ENCODE measurements around the gene CAMSAP1. TPM values are rescaled to one million over a fixed set of nuclear protein-coding genes. Genes with fewer than 3 reads are reported as not detected.
A peak's percentile ranks its signal among the peaks of the same experiment; 100 is the strongest.

CAMSAP1 gene
- polyA plus RNA-seq, 1 donor from 2014 or later = 2.7 TPM

DNA sequence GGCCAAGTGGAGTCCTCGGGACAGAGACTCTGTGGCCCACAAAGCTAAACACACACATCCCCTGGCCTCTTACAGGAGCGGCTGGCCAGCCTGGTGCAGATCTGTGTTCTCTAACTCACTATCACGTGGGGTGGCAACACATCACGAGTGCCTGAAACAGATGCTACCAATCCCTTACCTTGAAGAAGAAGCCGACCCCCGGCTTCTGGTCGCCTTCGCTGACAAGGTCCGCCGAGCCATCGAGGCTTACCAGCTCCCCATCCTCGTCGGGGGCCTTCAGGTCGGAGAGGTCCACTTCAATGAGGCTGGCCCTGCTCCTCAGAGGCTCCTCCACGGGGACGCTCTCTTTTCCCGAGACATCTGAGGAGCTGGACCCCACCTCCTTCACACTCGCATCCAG is 86.7 kb downstream of the CAMSAP1 start:
- H3K27ac Mint-ChIP-seq = no peak overlapping the region
- no peaks in the 10 kb centered on the region for H3K4me1 Mint-ChIP-seq
- no peak overlapping the region for H3K4me3 Mint-ChIP-seq

DNA sequence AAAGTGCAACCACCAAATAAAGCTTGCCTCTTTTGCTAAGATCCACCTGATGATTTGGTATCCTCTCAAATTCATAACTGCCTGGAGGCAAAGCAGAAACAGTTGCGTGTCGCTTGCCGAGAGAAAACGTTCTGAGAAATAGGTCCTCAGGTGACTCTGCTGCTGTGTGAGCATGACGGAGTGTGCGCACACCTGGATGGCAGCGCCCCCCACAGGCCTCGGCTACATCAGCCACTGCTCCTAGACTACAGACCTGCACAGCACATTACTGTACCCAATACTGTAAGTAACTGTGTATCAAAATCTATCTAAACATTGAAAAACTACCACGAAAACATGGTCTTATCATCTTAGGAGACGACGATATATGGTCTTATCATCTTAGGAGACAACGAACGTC is 87.4 kb downstream of the CAMSAP1 start:
- no peak overlapping the region for H3K4me3 Mint-ChIP-seq
- peaks cover 5% of the 10 kb centered on the region for H3K36me3 Mint-ChIP-seq
- no peaks in the 10 kb centered on the region for H3K4me1 Mint-ChIP-seq
- H3K9me3 Mint-ChIP-seq = no peaks in the 10 kb centered on the region
- no peaks in the 10 kb centered on the region for H3K27me3 Mint-ChIP-seq
- H3K27ac Mint-ChIP-seq = no peak overlapping the region

More for the DNA sequence above, 86.7 kb downstream of the CAMSAP1 start:
- no peaks in the 10 kb centered on the region for H3K9me3 Mint-ChIP-seq
- H3K27me3 Mint-ChIP-seq = no peaks in the 10 kb centered on the region
- peaks cover 4% of the 10 kb centered on the region for H3K36me3 Mint-ChIP-seq

DNA sequence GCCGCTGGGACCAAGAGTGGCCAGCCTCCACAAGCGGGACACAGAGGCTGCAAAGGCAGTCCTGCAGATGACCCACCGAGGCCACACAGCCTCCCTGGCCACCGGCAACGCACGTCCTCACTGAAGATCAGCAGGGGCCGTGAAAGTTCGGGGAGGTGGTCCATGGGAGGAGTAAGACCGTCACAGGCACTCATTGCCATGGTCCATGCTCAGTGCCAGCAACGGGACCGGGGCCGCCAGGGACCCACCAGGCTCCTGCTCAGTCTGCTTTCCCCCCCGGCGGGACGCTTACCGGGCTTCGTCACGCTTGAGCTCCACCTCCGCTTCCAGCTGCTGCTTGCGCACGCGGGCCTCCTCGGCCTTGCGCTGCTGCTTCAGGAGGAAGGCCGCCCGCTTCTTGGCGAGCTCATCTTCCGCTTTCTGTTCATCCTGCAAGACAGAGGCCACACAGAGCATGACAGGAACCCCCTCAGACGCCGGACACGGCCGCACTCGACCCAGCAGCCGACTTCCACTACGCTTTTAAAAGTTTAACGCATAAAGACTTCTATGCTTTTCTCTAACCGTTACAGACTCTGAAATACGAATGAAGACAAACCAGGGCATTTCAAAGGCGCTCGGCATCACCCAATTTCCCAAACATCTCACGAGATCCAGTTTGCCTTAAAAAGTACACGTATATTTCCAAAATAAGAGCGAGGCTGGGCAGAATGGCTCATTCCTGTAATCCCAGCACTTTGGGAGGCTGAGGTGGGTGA is 88.4 kb downstream of the CAMSAP1 start:
- peak overlapping the region in 1 of 4 donors; percentile 43 for H3K4me3 Mint-ChIP-seq

DNA sequence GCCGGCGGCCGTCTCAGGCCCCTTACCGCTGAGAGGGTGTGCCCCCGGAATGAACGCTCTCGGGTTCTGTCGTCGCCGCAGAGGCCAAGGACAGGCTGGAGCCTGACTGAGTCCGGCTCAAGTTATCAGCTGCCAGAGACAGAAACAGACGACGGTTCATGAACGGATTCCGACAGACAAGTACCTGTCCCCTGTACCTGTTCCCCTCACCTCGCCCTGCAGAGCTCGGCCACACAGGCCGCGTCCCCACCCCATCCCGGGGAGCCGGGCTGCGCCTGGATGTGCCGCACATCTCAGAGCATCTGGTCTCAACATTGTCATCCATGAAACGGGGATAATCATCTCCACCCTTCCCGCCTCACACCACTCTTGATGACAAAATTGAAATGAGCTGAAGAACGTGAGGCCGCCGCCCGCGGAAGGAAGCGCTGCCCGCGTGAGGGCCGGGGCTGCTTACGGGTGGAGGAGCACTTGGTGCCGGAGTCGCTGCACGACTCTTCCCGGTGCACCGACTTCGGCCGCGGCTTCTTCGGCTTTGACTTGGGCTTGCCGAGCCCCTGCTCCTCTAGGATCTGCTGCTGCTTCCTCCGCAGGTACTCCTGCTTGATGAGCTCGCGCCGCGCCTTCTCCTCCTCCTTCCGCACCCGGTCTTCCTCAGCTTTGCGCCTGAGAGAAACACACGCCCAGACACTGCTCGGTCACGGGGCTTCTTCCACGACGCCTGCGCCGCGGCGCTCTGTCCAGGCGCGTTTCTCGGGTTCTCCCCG is 89.2 kb downstream of the CAMSAP1 start:
- no peak overlapping the region for H3K27ac Mint-ChIP-seq
- H3K4me1 Mint-ChIP-seq = no peaks in the 10 kb centered on the region
- peaks cover 9% of the 10 kb centered on the region for H3K36me3 Mint-ChIP-seq
- no peak overlapping the region for H3K4me3 Mint-ChIP-seq
- no peaks in the 10 kb centered on the region for H3K27me3 Mint-ChIP-seq
- H3K9me3 Mint-ChIP-seq = no peaks in the 10 kb centered on the region

More for the DNA sequence above, 88.4 kb downstream of the CAMSAP1 start:
- H3K4me1 Mint-ChIP-seq = no peaks in the 10 kb centered on the region
- no peak overlapping the region for H3K27ac Mint-ChIP-seq
- H3K9me3 Mint-ChIP-seq = no peaks in the 10 kb centered on the region
- H3K36me3 Mint-ChIP-seq = peaks cover 9% of the 10 kb centered on the region
- no peaks in the 10 kb centered on the region for H3K27me3 Mint-ChIP-seq

DNA sequence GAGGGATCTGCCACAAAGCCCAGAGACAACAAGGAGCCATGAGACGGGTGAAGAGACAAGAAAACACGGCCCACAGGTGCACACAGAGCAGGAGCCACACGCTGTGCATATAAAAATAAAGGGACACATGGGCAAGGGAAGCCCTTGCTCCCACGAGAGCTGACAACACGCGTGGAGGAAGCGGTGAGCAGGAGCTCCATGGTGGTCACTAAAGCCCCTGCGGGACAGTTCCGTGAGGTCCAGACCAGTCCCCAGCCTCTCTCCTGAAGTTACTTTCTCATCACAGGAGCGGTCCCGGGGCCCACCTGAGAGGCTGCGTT is 90.7 kb downstream of the CAMSAP1 start:
- no peak overlapping the region for H3K27ac Mint-ChIP-seq
- H3K36me3 Mint-ChIP-seq = peaks cover 14% of the 10 kb centered on the region

DNA sequence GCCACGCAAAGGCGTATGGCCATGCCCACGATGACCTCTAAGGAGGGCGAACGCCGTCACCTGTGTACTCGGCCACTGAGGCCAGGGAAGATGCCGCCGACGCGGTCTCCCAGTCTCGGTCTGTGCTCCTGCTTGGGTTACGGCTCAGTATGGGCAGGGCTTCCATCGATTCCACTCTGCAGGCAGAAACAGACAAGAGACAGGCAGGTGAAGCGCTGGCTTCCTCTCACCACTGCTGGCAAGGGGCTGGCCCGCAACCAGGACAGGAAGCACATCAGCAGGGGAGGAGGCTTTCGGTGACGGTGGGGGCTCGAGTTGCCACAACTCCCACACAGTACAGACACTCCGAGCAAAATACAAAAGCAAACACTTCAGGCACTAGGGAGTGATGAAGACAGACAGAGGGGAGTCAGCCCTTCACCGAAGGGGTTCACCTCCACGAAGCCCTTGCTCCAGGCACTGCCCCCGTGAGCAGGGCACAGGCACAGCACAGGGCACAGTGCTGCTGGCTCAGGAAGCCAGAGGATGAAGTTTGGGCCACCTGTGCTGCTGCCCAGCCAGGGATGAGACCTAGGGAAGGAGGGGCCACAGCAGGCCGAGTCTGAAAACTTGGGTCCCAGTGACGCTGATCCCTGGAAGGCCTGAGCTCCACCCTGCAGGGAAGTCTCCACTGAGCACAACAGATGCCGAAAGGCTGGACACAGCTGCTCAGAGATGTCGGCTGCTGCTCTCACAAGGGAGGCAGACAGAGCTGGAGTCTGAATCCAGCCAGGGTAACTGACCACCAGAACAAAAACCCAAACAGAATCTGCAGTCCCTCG is 91.3 kb downstream of the CAMSAP1 start:
- Mint-ChIP-seq H3K27me3 (no peaks in the 10 kb centered on the region), H3K4me1 (no peaks in the 10 kb centered on the region), H3K27ac (no peak overlapping the region), H3K36me3 (peaks cover 14% of the 10 kb centered on the region), H3K9me3 (no peaks in the 10 kb centered on the region), H3K4me3 (no peak overlapping the region)

More for the DNA sequence above, 90.7 kb downstream of the CAMSAP1 start:
- no peaks in the 10 kb centered on the region for H3K4me1 Mint-ChIP-seq
- H3K9me3 Mint-ChIP-seq = no peaks in the 10 kb centered on the region
- no peaks in the 10 kb centered on the region for H3K27me3 Mint-ChIP-seq
- H3K4me3 Mint-ChIP-seq = no peak overlapping the region

DNA sequence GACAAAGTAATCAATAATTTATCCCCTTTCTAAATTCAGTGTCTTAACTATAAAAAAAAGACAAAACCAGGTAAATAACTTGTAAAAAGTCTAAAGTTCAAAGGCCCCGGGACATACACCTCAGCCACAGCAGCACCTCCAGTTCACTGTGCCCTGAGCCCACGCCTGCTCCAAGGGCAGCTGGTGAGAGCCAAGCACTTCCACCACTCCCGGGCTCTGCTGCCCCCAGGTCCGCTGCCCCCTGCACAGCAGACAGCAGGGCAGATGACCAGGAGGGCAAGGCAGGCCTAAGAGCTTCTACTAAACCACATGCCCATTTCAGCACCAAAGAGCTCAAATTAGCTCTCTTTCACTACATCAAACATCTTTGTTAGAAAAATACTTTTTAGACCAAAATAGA is 91.9 kb downstream of the CAMSAP1 start:
- Mint-ChIP-seq H3K27me3 (no peaks in the 10 kb centered on the region), H3K4me1 (no peaks in the 10 kb centered on the region), H3K9me3 (no peaks in the 10 kb centered on the region), H3K4me3 (no peak overlapping the region), H3K36me3 (peaks cover 13% of the 10 kb centered on the region), H3K27ac (no peak overlapping the region)

DNA sequence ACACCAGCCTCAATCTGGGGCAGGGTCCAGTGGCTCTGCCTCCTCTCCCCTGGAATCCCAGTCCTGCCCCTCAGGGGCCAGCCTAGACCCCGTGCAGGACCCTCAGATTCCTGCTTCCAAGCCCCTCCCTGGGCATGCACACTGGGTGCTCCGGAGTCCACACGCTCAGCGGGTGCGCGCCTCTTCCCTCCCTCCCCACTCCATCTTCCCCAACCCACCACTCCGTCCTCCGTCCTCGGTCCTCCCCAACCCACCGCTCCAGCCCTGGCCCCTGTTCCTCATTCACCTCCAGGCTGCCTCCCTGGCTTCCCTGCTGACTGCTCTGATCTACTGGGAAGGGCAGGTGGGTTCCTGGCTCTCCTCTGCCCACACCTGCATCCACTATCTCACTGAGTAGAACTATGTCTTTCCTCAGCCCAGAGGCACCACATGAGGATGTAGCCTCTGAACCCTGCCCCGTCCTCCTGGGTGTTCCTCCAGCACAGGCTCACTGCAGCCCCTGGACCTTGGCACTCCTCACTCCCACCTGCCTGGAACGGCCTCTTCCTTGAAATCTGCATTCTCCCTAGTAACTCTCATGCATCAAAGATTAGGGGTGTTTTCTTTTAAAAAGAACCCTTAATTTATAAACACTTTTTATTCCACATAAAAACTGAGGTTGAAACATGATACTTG is 92.8 kb downstream of the CAMSAP1 start:
- H3K36me3 Mint-ChIP-seq = peaks cover 13% of the 10 kb centered on the region
- H3K4me3 Mint-ChIP-seq = no peak overlapping the region
- no peak overlapping the region for H3K27ac Mint-ChIP-seq
- H3K27me3 Mint-ChIP-seq = no peaks in the 10 kb centered on the region
- H3K4me1 Mint-ChIP-seq = no peaks in the 10 kb centered on the region
- H3K9me3 Mint-ChIP-seq = no peaks in the 10 kb centered on the region

DNA sequence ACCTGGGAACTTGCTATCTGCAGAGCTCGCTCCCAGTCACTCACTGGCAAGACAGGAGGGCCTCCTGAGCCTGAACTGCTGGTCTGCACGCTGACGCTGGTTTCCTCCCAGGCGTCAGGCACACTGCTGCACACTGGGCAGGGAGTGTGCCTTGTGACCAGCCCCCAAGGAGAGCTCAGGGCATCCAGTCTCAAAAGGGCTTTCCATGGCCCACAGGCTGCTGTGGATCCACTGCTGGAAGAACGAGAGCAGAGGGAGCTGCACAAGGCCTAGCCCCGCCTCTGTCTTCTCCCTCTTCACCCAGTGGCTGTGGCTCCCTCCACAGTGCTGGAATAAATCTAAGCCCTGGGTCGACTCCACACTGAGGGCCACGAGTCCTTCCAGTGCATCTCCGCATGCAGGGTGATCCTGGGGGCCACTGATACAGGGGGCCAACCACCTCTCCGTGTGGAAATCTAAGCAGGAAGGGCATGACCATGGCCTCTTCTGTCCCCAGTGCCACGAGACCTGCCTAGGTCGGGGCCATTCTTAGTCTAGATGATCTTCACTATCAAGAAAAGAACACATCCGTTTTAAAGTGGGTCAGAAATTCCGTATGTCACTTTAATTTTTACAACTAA is 93.6 kb downstream of the CAMSAP1 start:
- H3K9me3 Mint-ChIP-seq = no peaks in the 10 kb centered on the region
- peak overlapping the region in 2 of 3 donors; percentile 9 to 33 for H3K27ac Mint-ChIP-seq
- no peaks in the 10 kb centered on the region for H3K4me1 Mint-ChIP-seq
- H3K4me3 Mint-ChIP-seq = no peak overlapping the region
- no peaks in the 10 kb centered on the region for H3K27me3 Mint-ChIP-seq
- peaks cover 10% of the 10 kb centered on the region for H3K36me3 Mint-ChIP-seq

DNA sequence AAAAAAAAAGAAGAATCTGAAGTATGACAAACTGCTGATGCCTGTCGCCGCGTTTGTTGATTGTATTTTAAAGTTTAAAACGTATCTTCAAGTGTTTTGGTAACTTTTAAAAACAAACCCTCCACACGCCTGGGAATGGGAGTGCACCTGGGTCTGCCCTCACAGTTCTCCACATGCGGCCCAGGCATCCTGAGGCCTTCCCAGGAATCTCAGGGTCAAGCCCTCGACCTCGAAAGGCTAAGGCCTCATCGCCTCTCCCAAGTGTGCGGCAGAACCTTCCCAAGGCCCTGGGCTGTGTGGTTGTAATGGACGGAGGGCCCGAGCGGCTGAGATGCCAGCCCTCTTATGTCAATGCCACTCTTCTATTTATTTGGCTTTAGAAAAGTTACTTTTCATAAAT is 94.4 kb downstream of the CAMSAP1 start:
- Mint-ChIP-seq H3K4me3 (no peak overlapping the region), H3K9me3 (no peaks in the 10 kb centered on the region), H3K27me3 (no peaks in the 10 kb centered on the region), H3K4me1 (no peaks in the 10 kb centered on the region), H3K27ac (no peak overlapping the region), H3K36me3 (peaks cover 10% of the 10 kb centered on the region)

DNA sequence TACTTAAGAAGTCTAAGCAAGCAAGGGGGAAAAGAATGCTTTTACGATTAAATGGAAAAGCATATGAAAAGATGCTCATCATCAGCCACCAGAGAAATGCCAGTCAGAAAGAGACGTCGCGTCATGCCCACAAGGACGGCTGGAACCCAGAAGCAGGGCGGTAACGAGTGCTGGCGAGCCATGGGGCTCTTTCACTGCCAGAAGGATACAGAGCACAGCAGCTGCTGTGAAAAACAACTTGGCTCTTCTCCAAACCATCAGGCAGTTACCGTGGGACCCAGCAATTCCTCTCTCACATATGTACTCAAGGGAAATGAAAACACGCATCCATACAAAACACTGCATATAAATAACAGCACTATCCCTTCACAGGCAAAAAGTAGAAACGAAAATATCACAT is 95.5 kb downstream of the CAMSAP1 start:
- Mint-ChIP-seq H3K4me1 (no peaks in the 10 kb centered on the region), H3K4me3 (no peak overlapping the region), H3K27ac (peak overlapping the region in 1 of 3 donors; percentile 66), H3K9me3 (no peaks in the 10 kb centered on the region), H3K36me3 (peaks cover 13% of the 10 kb centered on the region), H3K27me3 (no peaks in the 10 kb centered on the region)

DNA sequence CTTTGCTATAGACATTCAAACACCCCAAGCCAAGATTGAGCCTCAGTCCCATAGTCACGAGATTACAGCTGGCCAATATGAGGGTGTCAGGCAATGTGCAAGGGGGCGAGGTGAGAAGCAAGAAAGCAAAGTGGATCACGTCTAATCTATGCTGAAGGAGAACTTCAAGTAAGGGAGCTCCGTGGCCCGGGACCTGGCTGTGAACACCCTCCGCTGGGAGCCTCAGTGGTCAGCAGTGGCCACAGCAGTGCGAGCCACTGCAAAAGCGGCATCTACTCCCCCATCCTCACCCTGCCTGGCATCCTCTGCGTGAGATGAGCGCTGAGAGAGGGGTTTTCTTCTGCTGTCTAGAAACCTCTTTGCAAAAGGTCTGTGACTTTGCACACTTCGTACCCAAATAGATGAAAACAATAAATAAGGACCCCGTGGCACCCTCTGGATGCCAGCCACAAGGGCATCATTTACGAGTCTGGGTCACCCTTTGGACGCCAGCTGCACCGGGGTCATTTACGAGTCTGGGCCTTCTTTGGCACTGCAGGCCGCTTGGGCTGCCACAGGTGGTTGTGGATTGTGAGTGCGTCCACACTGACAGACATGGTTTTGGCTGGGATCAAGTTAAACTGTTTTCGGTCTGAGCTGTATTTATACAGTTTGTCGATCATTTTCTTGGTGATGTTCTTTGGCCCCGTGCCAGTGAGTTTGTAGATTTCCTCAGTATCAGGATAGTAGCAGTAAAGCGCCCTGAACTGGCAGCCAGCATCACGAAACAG is 96.4 kb downstream of the CAMSAP1 start:
- Mint-ChIP-seq H3K4me3 (no peak overlapping the region), H3K36me3 (peaks cover 13% of the 10 kb centered on the region), H3K4me1 (peaks cover 0 to 2% (median 0%) of the 10 kb centered on the region in 3 donors), H3K27me3 (no peaks in the 10 kb centered on the region), H3K27ac (peak overlapping the region in 1 of 3 donors; percentile 66), H3K9me3 (no peaks in the 10 kb centered on the region)

DNA sequence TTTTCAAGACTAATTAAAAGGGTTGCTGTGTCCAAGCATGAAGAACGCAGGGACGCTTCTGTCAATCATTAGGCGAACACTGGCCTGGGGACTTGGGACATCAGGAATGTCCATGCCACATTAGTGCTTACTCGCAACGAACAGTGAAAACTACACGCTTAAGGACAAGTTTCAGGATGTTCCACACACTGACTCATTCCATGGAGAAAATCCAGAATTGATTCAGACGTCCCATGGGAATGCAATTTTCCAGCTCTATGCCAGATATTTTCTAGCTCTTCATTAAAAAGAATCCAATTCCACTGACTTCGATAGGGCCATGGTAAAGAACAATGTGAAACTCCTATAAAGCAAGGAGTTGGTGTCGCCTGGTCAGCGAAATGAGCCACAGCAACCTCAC is 98.2 kb downstream of the CAMSAP1 start:
- no peaks in the 10 kb centered on the region for H3K9me3 Mint-ChIP-seq

More for the DNA sequence above, 98.2 kb downstream of the CAMSAP1 start:
- H3K27ac Mint-ChIP-seq = no peak overlapping the region
- H3K4me1 Mint-ChIP-seq = peaks cover 0 to 3% (median 0%) of the 10 kb centered on the region in 3 donors
- H3K36me3 Mint-ChIP-seq = peaks cover 8% of the 10 kb centered on the region
- H3K27me3 Mint-ChIP-seq = peaks cover 4% of the 10 kb centered on the region
- H3K4me3 Mint-ChIP-seq = no peak overlapping the region
